ENCODE results near the gene TTC38.
A peak's percentile ranks its signal among the peaks of the same experiment; 100 is the strongest.

The TTC38 gene

DNA sequence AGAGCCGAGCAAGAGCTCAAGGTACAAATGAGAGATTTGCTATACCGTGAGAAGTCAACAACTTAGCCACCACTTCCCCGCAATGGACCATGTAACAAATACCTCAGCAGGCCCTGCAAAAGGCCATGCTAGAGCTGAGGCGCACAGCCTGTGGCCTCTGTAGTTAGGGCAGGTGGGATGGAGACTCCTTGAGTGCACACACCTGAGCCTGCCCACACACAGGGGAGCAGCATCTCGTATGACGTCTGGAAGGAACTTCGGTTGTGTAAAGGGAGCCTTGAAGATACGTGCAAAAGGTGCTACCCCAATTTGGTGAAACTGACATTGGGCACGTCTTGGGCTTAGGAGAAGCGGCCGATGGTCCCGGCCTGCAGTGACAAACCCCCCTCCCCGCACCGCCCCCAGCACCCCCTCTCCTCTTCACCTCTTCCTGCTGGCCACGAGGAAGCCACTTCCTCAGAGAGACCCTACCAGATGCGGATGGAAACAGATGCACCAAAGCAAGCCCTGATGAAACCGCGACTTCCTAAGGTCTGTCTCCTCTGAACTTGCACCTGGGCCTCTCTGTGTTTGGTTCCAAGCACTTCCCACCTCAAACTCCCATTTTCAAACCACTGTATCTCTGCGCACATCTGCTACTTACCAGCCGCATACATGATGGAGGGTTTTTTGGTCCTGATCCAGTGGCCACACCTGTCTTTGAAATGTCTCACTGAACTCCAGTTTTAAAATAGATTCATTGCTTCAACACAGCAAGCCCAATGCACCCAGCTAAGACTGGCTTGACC lies 28.4 kb upstream of the TTC38 start:
- peaks cover under 1 to 26% (median 20%) of the 10 kb centered on the region in 4 experiments for H3K36me3 ChIP-seq (ENCODE audit: control insufficient read depth in 4 of 4, insufficient read depth in 4 of 4, low read length in 3 of 4)
- WGBS (ENCODE audit: insufficient coverage) = 74% methylated on average over 14 of the region's 20 CpGs
- H3K27ac ChIP-seq (ENCODE audit: insufficient read depth in 1 of 2, low read depth in 1 of 2, low read length in 2 of 2, poor library complexity in 1 of 2, severe bottlenecking in 2 of 2) = no peak overlapping the region
- POLR2A ChIA-PET = interaction anchor here (0.6 to 2.3 kb wide), 2 partner anchors 11 to 26 kb away, joined by 4 to 9 read pairs; partner anchors contain the start of gene CDPF1
- peaks cover 0 to 3% (median 0%) of the 10 kb centered on the region in 5 experiments for H3K9me3 ChIP-seq (ENCODE audit: control extremely low read depth in 1 of 5, control insufficient read depth in 4 of 5, insufficient read depth in 2 of 5, low read depth in 1 of 5, low read length in 4 of 5)
- no peaks in the 10 kb centered on the region for H3K27me3 ChIP-seq (replicated peaks in 2 of 5; ENCODE audit: control insufficient read depth in 4 of 5, insufficient read depth in 5 of 5, low read length in 4 of 5)
- peak; percentile 85 to 99 (median 98) for DNase-seq
- CTCF ChIA-PET = interaction anchor here (0.9 to 1.5 kb wide), 4 partner anchors 8 to 243 kb away, joined by 3 to 4 read pairs (median 4); no protein-coding TSS in a partner anchor
- peak overlapping the region in 2 of 7 experiments; percentile 12 to 29 for H3K4me3 ChIP-seq (ENCODE audit: control insufficient read depth in 1 of 7, extremely low read depth in 1 of 7, insufficient read depth in 4 of 7, low read depth in 2 of 7, low read length in 6 of 7)
- peaks cover 9 to 31% (median 21%) of the 10 kb centered on the region in 4 experiments for H3K4me1 ChIP-seq (ENCODE audit: control extremely low read depth in 1 of 4, control insufficient read depth in 4 of 4, insufficient read depth in 4 of 4, low read length in 3 of 4)

DNA sequence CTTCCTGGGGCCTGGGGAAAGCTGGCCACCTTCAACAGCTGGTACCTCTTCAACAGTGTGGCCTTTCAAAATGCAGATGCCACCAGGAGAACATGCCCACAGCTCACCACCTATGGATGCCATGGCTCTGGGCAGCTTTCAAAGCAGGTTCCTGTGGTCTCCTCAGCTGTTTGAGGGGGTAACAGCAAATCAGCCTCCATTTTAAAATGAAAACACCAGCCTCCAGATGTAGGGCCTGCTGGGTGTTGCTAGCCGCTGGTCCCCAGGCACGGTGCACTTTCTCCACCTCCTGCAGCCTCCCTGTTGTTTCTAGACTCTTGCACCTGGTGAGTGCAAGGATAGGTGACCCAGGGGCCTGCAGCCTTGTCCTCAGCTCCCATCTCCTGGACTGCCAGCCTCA lies 27.7 kb upstream of the TTC38 start:
- 96% methylated on average over 2 of the region's 2 CpGs for WGBS (ENCODE audit: insufficient coverage)
- CTCF ChIA-PET = interaction anchor here (1.5 kb wide), 1 partner anchor 19 kb away, joined by 4 read pairs; no protein-coding TSS in a partner anchor

DNA sequence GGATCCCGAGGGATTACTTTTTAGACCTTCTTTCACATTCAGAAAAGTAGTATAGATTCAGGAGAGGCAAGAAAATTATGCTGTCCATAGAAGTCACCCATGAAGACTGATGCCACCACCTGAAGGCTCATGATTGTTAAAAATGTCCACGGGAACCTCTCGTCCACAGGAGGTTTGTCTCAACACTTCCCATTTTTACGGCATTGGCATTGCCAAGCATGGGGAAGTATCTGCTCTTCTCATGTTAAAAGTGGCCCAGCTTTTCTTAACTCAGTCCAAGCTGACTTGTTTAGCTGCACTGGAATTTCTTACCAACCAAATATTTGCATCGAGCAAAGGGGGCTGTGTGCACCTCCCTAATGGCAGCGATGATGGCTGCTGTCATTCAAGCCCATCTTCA lies 27.3 kb upstream of the TTC38 start:
- Histone ChIP-seq H3K27me3 (replicated peaks in 2 of 5; ENCODE audit: control insufficient read depth in 4 of 5, insufficient read depth in 5 of 5, low read length in 4 of 5) (no peaks in the 10 kb centered on the region), H3K4me3 (ENCODE audit: control insufficient read depth in 1 of 7, extremely low read depth in 1 of 7, insufficient read depth in 4 of 7, low read depth in 2 of 7, low read length in 6 of 7) (peak overlapping the region in 1 of 7 experiments; percentile 12), H3K36me3 (ENCODE audit: control insufficient read depth in 4 of 4, insufficient read depth in 4 of 4, low read length in 3 of 4) (peaks cover 0 to 28% (median 19%) of the 10 kb centered on the region in 4 experiments), H3K4me1 (ENCODE audit: control extremely low read depth in 1 of 4, control insufficient read depth in 4 of 4, insufficient read depth in 4 of 4, low read length in 3 of 4) (peaks cover 9 to 31% (median 21%) of the 10 kb centered on the region in 4 experiments), H3K9me3 (ENCODE audit: control extremely low read depth in 1 of 5, control insufficient read depth in 4 of 5, insufficient read depth in 2 of 5, low read depth in 1 of 5, low read length in 4 of 5) (peaks cover 0 to 3% (median 0%) of the 10 kb centered on the region in 5 experiments), H3K27ac (ENCODE audit: insufficient read depth in 1 of 2, low read depth in 1 of 2, low read length in 2 of 2, poor library complexity in 1 of 2, severe bottlenecking in 2 of 2) (no peak overlapping the region)
- ChIA-PET POLR2A (interaction anchor here (2.3 kb wide), 1 partner anchor 10 kb away, joined by 9 read pairs; the partner anchor contains the start of gene CDPF1), CTCF (interaction anchor here (1.0 to 1.5 kb wide), 3 partner anchors 15 to 56 kb away, joined by 3 to 4 read pairs (median 3); partner anchors contain the start of gene GTSE1)
- 69% methylated on average over 5 of the region's 6 CpGs for WGBS (ENCODE audit: insufficient coverage)
- DNase-seq = peak in 2 of 3 donors; percentile 44 to 53

More for the DNA sequence above, 27.7 kb upstream of the TTC38 start:
- Histone ChIP-seq H3K27me3 (replicated peaks in 2 of 5; ENCODE audit: control insufficient read depth in 4 of 5, insufficient read depth in 5 of 5, low read length in 4 of 5) (no peaks in the 10 kb centered on the region), H3K9me3 (ENCODE audit: control extremely low read depth in 1 of 5, control insufficient read depth in 4 of 5, insufficient read depth in 2 of 5, low read depth in 1 of 5, low read length in 4 of 5) (peaks cover 0 to 3% (median 0%) of the 10 kb centered on the region in 5 experiments), H3K4me1 (ENCODE audit: control extremely low read depth in 1 of 4, control insufficient read depth in 4 of 4, insufficient read depth in 4 of 4, low read length in 3 of 4) (peaks cover 9 to 31% (median 21%) of the 10 kb centered on the region in 4 experiments), H3K27ac (ENCODE audit: insufficient read depth in 1 of 2, low read depth in 1 of 2, low read length in 2 of 2, poor library complexity in 1 of 2, severe bottlenecking in 2 of 2) (no peak overlapping the region), H3K4me3 (ENCODE audit: control insufficient read depth in 1 of 7, extremely low read depth in 1 of 7, insufficient read depth in 4 of 7, low read depth in 2 of 7, low read length in 6 of 7) (peak overlapping the region in 2 of 7 experiments; percentile 12 to 29), H3K36me3 (ENCODE audit: control insufficient read depth in 4 of 4, insufficient read depth in 4 of 4, low read length in 3 of 4) (peaks cover 0 to 30% (median 20%) of the 10 kb centered on the region in 4 experiments)
- DNase-seq = no peak
- POLR2A ChIA-PET = interaction anchor here (0.6 to 2.3 kb wide), 2 partner anchors 10 to 26 kb away, joined by 4 to 9 read pairs; partner anchors contain the start of gene CDPF1

DNA sequence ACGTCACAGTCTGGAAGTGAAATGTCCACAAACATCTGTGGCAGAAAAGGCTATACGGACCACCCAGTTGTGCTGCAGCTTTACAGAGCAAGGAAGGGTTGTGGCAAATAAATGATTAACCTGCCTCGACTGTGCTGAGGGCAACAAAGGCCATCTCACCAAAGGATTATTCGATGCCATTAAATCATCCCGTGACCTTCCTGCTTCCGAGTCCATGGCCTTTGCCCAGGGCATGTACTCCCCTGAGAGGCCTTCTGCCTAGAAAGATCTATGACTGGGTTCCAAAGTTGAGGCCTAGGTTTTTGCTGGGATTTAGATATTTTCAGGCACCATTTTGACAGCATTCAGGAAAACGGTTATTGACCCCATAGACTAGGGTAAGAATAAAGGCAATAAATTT lies 26.9 kb upstream of the TTC38 start:
- Histone ChIP-seq H3K4me3 (ENCODE audit: control insufficient read depth in 1 of 7, extremely low read depth in 1 of 7, insufficient read depth in 4 of 7, low read depth in 2 of 7, low read length in 6 of 7) (no peak overlapping the region), H3K4me1 (ENCODE audit: control extremely low read depth in 1 of 4, control insufficient read depth in 4 of 4, insufficient read depth in 4 of 4, low read length in 3 of 4) (peaks cover 9 to 31% (median 21%) of the 10 kb centered on the region in 4 experiments), H3K27me3 (replicated peaks in 2 of 5; ENCODE audit: control insufficient read depth in 4 of 5, insufficient read depth in 5 of 5, low read length in 4 of 5) (no peaks in the 10 kb centered on the region), H3K27ac (ENCODE audit: insufficient read depth in 1 of 2, low read depth in 1 of 2, low read length in 2 of 2, poor library complexity in 1 of 2, severe bottlenecking in 2 of 2) (no peak overlapping the region), H3K9me3 (ENCODE audit: control extremely low read depth in 1 of 5, control insufficient read depth in 4 of 5, insufficient read depth in 2 of 5, low read depth in 1 of 5, low read length in 4 of 5) (peaks cover 0 to 3% (median 0%) of the 10 kb centered on the region in 5 experiments), H3K36me3 (ENCODE audit: control insufficient read depth in 4 of 4, insufficient read depth in 4 of 4, low read length in 3 of 4) (peaks cover 0 to 29% (median 17%) of the 10 kb centered on the region in 4 experiments)
- ChIA-PET POLR2A (interaction anchor here (2.3 kb wide), 1 partner anchor 9 kb away, joined by 9 read pairs; the partner anchor contains the start of gene CDPF1), CTCF (interaction anchor here (1.0 to 1.4 kb wide), 3 partner anchors 15 to 72 kb away, joined by 3 to 5 read pairs (median 3); partner anchors contain the start of gene GTSE1)
- DNase-seq = no peak
- WGBS (ENCODE audit: insufficient coverage) = 95% methylated on average over 6 of the region's 7 CpGs

DNA sequence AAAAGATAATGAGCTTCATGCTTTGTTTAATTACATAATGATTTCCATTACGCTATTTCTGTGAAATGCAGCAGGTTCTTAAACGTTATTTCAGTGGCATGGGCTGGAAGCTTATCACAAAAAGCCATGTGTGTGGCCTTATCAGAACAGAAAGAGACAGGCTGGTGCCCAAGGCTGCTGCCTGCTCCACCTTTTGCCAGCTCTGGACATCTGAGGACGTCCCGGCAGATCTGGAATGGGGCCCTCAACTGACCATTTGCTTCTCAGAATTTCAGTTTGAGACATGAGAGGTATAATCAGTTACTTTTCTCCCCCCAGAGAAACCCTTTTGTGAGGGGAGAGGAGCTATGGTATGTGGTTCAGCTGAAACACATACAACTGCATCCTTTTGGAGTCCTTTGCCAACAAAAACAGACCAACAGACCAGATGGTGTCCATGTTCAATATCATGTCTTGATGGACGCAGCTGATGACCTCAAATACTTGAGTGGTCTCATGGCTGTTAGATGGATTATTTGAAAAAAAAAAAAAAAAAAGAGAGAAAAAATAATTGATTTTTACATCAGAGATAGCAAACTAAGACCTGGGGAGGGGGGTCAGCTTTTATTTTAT lies 26.3 kb upstream of the TTC38 start:
- H3K9me3 ChIP-seq (ENCODE audit: control extremely low read depth in 1 of 5, control insufficient read depth in 4 of 5, insufficient read depth in 2 of 5, low read depth in 1 of 5, low read length in 4 of 5) = peaks cover 0 to 3% (median 0%) of the 10 kb centered on the region in 5 experiments
- WGBS (ENCODE audit: insufficient coverage) = 90% methylated on average over 2 of the region's 5 CpGs
- H3K4me1 ChIP-seq (ENCODE audit: control extremely low read depth in 1 of 4, control insufficient read depth in 4 of 4, insufficient read depth in 4 of 4, low read length in 3 of 4) = peaks cover 9 to 31% (median 21%) of the 10 kb centered on the region in 4 experiments
- DNase-seq = peak in 2 of 3 donors; percentile 40 to 73
- peaks cover 0 to 29% (median 16%) of the 10 kb centered on the region in 4 experiments for H3K36me3 ChIP-seq (ENCODE audit: control insufficient read depth in 4 of 4, insufficient read depth in 4 of 4, low read length in 3 of 4)
- H3K4me3 ChIP-seq (ENCODE audit: control insufficient read depth in 1 of 7, extremely low read depth in 1 of 7, insufficient read depth in 4 of 7, low read depth in 2 of 7, low read length in 6 of 7) = no peak overlapping the region
- CTCF ChIA-PET = interaction anchor here (0.7 to 1.4 kb wide), 5 partner anchors 14 to 257 kb away, joined by 3 to 5 read pairs (median 3); partner anchors contain the start of gene GTSE1
- POLR2A ChIA-PET = interaction anchor here (2.3 kb wide), 1 partner anchor 9 kb away, joined by 9 read pairs; the partner anchor contains the start of gene CDPF1
- H3K27ac ChIP-seq (ENCODE audit: insufficient read depth in 1 of 2, low read depth in 1 of 2, low read length in 2 of 2, poor library complexity in 1 of 2, severe bottlenecking in 2 of 2) = no peak overlapping the region
- H3K27me3 ChIP-seq (replicated peaks in 2 of 5; ENCODE audit: control insufficient read depth in 4 of 5, insufficient read depth in 5 of 5, low read length in 4 of 5) = no peaks in the 10 kb centered on the region

DNA sequence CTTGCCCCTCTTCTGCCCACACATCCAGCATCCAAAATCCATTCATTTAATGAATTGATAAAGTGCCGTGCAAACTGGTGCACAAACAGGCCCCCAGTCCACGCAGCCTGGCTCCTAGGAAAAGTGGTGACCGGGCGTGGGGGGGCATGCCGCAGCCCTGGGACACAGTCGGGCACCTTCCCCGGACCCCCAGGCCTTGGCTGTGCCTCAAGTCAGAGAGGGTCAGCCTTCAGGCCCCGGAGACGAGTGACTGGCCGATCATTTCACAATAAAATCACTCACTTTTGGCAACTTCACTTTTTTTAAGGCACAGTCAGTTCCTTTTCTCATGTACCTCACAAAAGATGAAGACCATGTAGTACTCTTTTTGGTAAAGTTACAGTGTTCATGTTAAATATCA lies 25.7 kb upstream of the TTC38 start:
- Histone ChIP-seq H3K27ac (ENCODE audit: insufficient read depth in 1 of 2, low read depth in 1 of 2, low read length in 2 of 2, poor library complexity in 1 of 2, severe bottlenecking in 2 of 2) (no peak overlapping the region), H3K4me3 (ENCODE audit: control insufficient read depth in 1 of 7, extremely low read depth in 1 of 7, insufficient read depth in 4 of 7, low read depth in 2 of 7, low read length in 6 of 7) (no peak overlapping the region), H3K9me3 (ENCODE audit: control extremely low read depth in 1 of 5, control insufficient read depth in 4 of 5, insufficient read depth in 2 of 5, low read depth in 1 of 5, low read length in 4 of 5) (peaks cover 0 to 3% (median 0%) of the 10 kb centered on the region in 5 experiments), H3K36me3 (ENCODE audit: control insufficient read depth in 4 of 4, insufficient read depth in 4 of 4, low read length in 3 of 4) (peaks cover 0 to 31% (median 15%) of the 10 kb centered on the region in 4 experiments), H3K4me1 (ENCODE audit: control extremely low read depth in 1 of 4, control insufficient read depth in 4 of 4, insufficient read depth in 4 of 4, low read length in 3 of 4) (peaks cover 9 to 31% (median 21%) of the 10 kb centered on the region in 4 experiments), H3K27me3 (replicated peaks in 2 of 5; ENCODE audit: control insufficient read depth in 4 of 5, insufficient read depth in 5 of 5, low read length in 4 of 5) (no peaks in the 10 kb centered on the region)
- WGBS (ENCODE audit: insufficient coverage) = 95% methylated on average over 6 of the region's 10 CpGs
- ChIA-PET POLR2A (interaction anchor here (2.3 kb wide), 1 partner anchor 8 kb away, joined by 9 read pairs; the partner anchor contains the start of gene CDPF1), CTCF (interaction anchor here (0.8 to 1.3 kb wide), 2 partner anchors 71 to 258 kb away, joined by 3 to 5 read pairs; no protein-coding TSS in a partner anchor)
- no peak for DNase-seq

All from common myeloid progenitor, CD34-positive (primary cell).